CD4-positive, alpha-beta T cell treated with Interleukin-15 for 4 hours (primary cell): ENCODE measurements around the gene ZFAND3.

Experiments
- DNase-seq: peaks from one replicate; pipeline ENCODE4 v3.0.0-alpha.2; 2020; ENCODE audit warnings: low spot score

Gene ZFAND3

GRCh38 chr6:38170666-38171355 lies 351.3 kb downstream of the ZFAND3 start:
- DNase-seq = no peak

GRCh38 chr6:38171997-38172738 lies 352.6 kb downstream of the ZFAND3 start:
- no peak for DNase-seq

- no peak for DNase-seq
Measured at GRCh38 chr6:38172739-38173410, 353.3 kb downstream of the ZFAND3 start.

- DNase-seq = no peak
Measured at GRCh38 chr6:38173909-38174308, 354.4 kb downstream of the ZFAND3 start.

- no peak for DNase-seq
Measured at GRCh38 chr6:38174315-38174714, 354.8 kb downstream of the ZFAND3 start.

GRCh38 chr6:38174806-38175495 lies 355.4 kb downstream of the ZFAND3 start:
- no peak for DNase-seq

- DNase-seq = no peak
Measured at GRCh38 chr6:38175786-38176185, 356.3 kb downstream of the ZFAND3 start.

- no peak for DNase-seq
Measured at GRCh38 chr6:38176797-38177751, 357.5 kb downstream of the ZFAND3 start.

GRCh38 chr6:38177882-38178583 lies 358.5 kb downstream of the ZFAND3 start:
- no peak for DNase-seq

GRCh38 chr6:38178584-38178886 lies 359.0 kb downstream of the ZFAND3 start:
- no peak for DNase-seq

- DNase-seq = no peak
Measured at GRCh38 chr6:38179300-38179699, 359.8 kb downstream of the ZFAND3 start.

GRCh38 chr6:38179794-38180430 lies 360.4 kb downstream of the ZFAND3 start:
- DNase-seq = no peak

- no peak for DNase-seq
Measured at GRCh38 chr6:38180586-38180985, 361.1 kb downstream of the ZFAND3 start.

- DNase-seq = no peak
Measured at GRCh38 chr6:38182426-38182825, 362.9 kb downstream of the ZFAND3 start.

GRCh38 chr6:38183856-38184584 lies 364.5 kb downstream of the ZFAND3 start:
- no peak for DNase-seq

GRCh38 chr6:38184585-38185080 lies 365.1 kb downstream of the ZFAND3 start:
- DNase-seq = no peak

GRCh38 chr6:38185244-38185643 lies 365.7 kb downstream of the ZFAND3 start:
- no peak for DNase-seq

- DNase-seq = no peak
Measured at GRCh38 chr6:38185752-38186151, 366.2 kb downstream of the ZFAND3 start.

- DNase-seq = no peak
Measured at GRCh38 chr6:38187325-38187724, 367.8 kb downstream of the ZFAND3 start.
